Measurements from ENCODE around the gene FAM107B.

DNA sequence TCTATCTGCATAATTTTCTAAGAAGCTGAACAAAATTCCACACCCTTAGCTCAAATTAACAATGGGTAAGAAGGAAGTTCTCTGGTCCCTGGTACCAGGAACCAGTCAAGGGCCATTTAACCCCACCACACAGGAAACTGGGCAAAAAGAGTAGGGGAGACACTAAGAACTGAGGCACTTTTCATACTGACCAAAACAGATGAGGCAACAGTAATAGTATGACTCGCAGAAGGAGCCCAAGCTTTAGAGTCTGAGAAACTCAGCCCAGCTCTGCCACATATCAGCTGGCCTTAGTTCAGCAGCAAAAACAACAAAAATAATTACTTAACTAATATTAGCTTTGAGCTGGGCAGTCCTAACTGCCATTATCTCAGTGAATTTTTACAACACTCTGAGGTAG is 221.2 kb downstream of the FAM107B start:
- TF ChIP-seq ZNF274 (IDR thresholded peaks at IDR 0.05; ENCODE audit: insufficient read depth, insufficient read length) (no peak), SIN3A (IDR thresholded peaks at IDR 0.05; ENCODE audit: low read depth, low read length) (no peak), POLR2A (IDR thresholded peaks at IDR 0.05; ENCODE audit: low read depth, low read length) (no peak), RCOR1 (conservative IDR thresholded peaks at IDR 0.05; ENCODE audit: low read depth, low read length) (no peak)
- TF ChIP-seq, protein P1, sequence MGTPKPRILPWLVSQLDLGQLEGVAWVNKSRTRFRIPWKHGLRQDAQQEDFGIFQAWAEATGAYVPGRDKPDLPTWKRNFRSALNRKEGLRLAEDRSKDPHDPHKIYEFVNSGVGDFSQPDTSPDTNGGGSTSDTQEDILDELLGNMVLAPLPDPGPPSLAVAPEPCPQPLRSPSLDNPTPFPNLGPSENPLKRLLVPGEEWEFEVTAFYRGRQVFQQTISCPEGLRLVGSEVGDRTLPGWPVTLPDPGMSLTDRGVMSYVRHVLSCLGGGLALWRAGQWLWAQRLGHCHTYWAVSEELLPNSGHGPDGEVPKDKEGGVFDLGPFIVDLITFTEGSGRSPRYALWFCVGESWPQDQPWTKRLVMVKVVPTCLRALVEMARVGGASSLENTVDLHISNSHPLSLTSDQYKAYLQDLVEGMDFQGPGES (IDR thresholded peaks at IDR 0.05), result no peak
- TF ChIP-seq, protein P2, sequence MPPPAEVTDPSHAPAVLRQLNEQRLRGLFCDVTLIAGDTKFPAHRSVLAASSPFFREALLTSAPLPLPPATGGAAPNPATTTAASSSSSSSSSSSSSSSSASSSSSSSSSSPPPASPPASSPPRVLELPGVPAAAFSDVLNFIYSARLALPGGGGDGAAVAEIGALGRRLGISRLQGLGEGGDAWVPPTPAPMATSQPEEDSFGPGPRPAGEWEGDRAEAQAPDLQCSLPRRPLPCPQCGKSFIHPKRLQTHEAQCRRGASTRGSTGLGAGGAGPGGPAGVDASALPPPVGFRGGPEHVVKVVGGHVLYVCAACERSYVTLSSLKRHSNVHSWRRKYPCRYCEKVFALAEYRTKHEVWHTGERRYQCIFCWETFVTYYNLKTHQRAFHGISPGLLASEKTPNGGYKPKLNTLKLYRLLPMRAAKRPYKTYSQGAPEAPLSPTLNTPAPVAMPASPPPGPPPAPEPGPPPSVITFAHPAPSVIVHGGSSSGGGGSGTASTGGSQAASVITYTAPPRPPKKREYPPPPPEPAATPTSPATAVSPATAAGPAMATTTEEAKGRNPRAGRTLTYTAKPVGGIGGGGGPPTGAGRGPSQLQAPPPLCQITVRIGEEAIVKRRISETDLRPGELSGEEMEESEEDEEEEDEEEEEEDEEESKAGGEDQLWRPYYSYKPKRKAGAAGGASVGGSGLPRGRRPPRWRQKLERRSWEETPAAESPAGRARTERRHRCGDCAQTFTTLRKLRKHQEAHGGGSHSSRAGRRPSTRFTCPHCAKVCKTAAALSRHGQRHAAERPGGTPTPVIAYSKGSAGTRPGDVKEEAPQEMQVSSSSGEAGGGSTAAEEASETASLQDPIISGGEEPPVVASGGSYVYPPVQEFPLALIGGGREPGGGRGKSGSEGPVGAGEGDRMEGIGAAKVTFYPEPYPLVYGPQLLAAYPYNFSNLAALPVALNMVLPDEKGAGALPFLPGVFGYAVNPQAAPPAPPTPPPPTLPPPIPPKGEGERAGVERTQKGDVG (CRISPR knock-in tag; IDR thresholded peaks at IDR 0.05), result no peak

Data from GM12878 (cell line).